Metanephros (tissue), 2 donors: ENCODE measurements around the gene C16orf95. TPM values are rescaled to one million over a fixed set of nuclear protein-coding genes. Genes with fewer than 3 reads are reported as not detected.

Experiments used
- small RNA-seq: library from RNA; depleted of rRNA; stranded (forward); fragments of <200 nt; gene quantifications from one replicate; pipeline ENCODE3, GENCODE V24; 2014; ENCODE audit warnings: low replicate concordance
- total RNA-seq: library from RNA; depleted of rRNA; stranded (reverse); fragments of >200 nt; gene quantifications from one replicate; pipeline ENCODE4 v1.2.3, GENCODE V29; 2014

The C16orf95 gene
- 5.0 TPM for total RNA-seq

GRCh38 chr16:87316923-87317749 lies at the start of gene C16orf95:
C16orf95 (minus strand) TSS chr16:87317392; CDS start chr16:87317242, 150 bp downstream.

Small RNA genes lying within 50 kb of the gene (small RNA-seq; reads per million reads assigned to genes)
- gene AC010531.2: not detected

Other genes starting within 250 kb of the C16orf95 start
- 32.4 TPM for gene FBXO31, start 66.4 kb upstream of the C16orf95 start, total RNA-seq
- 37.8 TPM for gene MAP1LC3B, start 74.9 kb upstream of the C16orf95 start, total RNA-seq
- gene ZCCHC14, start 175.6 kb upstream of the C16orf95 start, total RNA-seq: 31.1 TPM